SK-N-SH (cell line): ENCODE data around the gene USP26. TPM values are rescaled to one million over a fixed set of nuclear protein-coding genes. Genes with fewer than 3 reads are reported as not detected.

Experiments
- CTCF ChIA-PET: fragments of 300-600, 350-600 bp; formaldehyde crosslinking; extraction: SDS; loops from one replicate; lab custom pipeline; 2021; lab: Yijun Ruan, JAX
- POLR2A ChIA-PET: fragments of 350-600 bp; sonication (Branson Sonifier 250); formaldehyde crosslinking; extraction: SDS; loops from one replicate; lab custom pipeline; 2020; ENCODE audit warnings: antibody characterized with exemption, inconsistent platforms; lab: Yijun Ruan, JAX
- DNase-seq: peaks from one replicate; pipeline ENCODE4 v3.0.0; 2012
- H2AFZ ChIP-seq: fragments of 200-600 bp; sonication (generic); 2 replicates; pipeline ENCODE4 v1.8.1; 2016; ENCODE audit warnings: antibody characterized with exemption, mild to moderate bottlenecking, low read depth
- H3F3A ChIP-seq: fragments of 200-600 bp; sonication (generic); replicated peaks from 2 replicates; pipeline ENCODE3; 2016; ENCODE audit warnings: antibody characterized with exemption, mild to moderate bottlenecking; ENCODE audit not compliant: insufficient read depth
- H3K27ac ChIP-seq, 2 experiments: fragments of 200-500 bp in 1 of 2; fragments of 200-600 bp in 1 of 2; sonication (Bioruptor generic) in 1 of 2; sonication (generic), shearing (Covaris generic) in 1 of 2; 2 replicates each; pipeline versions ENCODE4 v1.5.1 to v1.6.1; 2014 to 2016; ENCODE audit warnings: low read depth in 2 of 2, inconsistent platforms in 1 of 2, low read length in 1 of 2, mild to moderate bottlenecking in 1 of 2, mixed read lengths in 1 of 2
- H3K27me3 ChIP-seq: fragments of 200-600 bp; sonication (generic), shearing (Covaris generic); 2 replicates; pipeline ENCODE4 v1.6.1; 2016; ENCODE audit warnings: mixed run types; ENCODE audit not compliant: insufficient read depth
- H3K36me3 ChIP-seq, 2 experiments: fragments of 200-500 bp in 1 of 2; fragments of 200-600 bp in 1 of 2; sonication (Bioruptor generic) in 1 of 2; sonication (generic) in 1 of 2; replicated peaks in 1 of 2; 2 replicates each; pipeline versions ENCODE3 to v1.5.1; 2014 to 2016; ENCODE audit warnings: low read length in 1 of 2, mild to moderate bottlenecking in 1 of 2; ENCODE audit not compliant: insufficient read depth in 2 of 2, control insufficient read depth in 1 of 2
- H3K4me1 ChIP-seq, 2 experiments: fragments of 200-500 bp in 1 of 2; fragments of 200-600 bp in 1 of 2; sonication (Bioruptor generic) in 1 of 2; sonication (generic), shearing (Covaris generic) in 1 of 2; 2 replicates each; pipeline versions ENCODE4 v1.5.1 to v1.6.1; 2014 to 2016; ENCODE audit warnings: low read depth in 1 of 2, low read length in 1 of 2, mixed run types in 1 of 2; ENCODE audit not compliant: insufficient read depth in 2 of 2, control insufficient read depth in 1 of 2
- H3K4me2 ChIP-seq: fragments of 200-600 bp; sonication (generic), shearing (Covaris generic); 2 replicates; pipeline ENCODE4 v1.6.1; 2017; ENCODE audit warnings: mixed run types
- H3K4me3 ChIP-seq, 2 experiments: fragments of 200-500 bp in 1 of 2; fragments of 200-600 bp in 1 of 2; sonication (Bioruptor generic) in 1 of 2; sonication (generic), shearing (Covaris generic) in 1 of 2; 2 replicates each; pipeline versions ENCODE4 v1.5.1 to v1.8.1; 2014 to 2016; ENCODE audit warnings: low read depth in 2 of 2, inconsistent platforms in 1 of 2, low read length in 1 of 2, mild to moderate bottlenecking in 1 of 2, mixed read lengths in 1 of 2, moderate library complexity in 1 of 2
- H3K79me2 ChIP-seq: fragments of 200-600 bp; sonication (generic); 2 replicates; pipeline ENCODE4 v1.8.1; 2017; ENCODE audit warnings: mild to moderate bottlenecking; ENCODE audit not compliant: insufficient read depth
- H3K9ac ChIP-seq: fragments of 200-600 bp; sonication (generic); 2 replicates; pipeline ENCODE4 v1.6.1; 2017; ENCODE audit warnings: mixed run types
- H3K9me2 ChIP-seq: fragments of 200-600 bp; sonication (generic); 2 replicates; pipeline ENCODE4 v1.6.1; 2017; ENCODE audit warnings: mixed run types
- H3K9me3 ChIP-seq: fragments of 200-600 bp; sonication (generic); 2 replicates; pipeline ENCODE4 v1.6.1; 2017; ENCODE audit warnings: mixed run types, mild to moderate bottlenecking, moderate library complexity
- H4K20me1 ChIP-seq: fragments of 200-600 bp; sonication (generic); 2 replicates; pipeline ENCODE4 v1.6.1; 2017; ENCODE audit warnings: mild to moderate bottlenecking, mixed run types; ENCODE audit not compliant: insufficient read depth
- ELF1 ChIP-seq: IDR thresholded peaks from 2 replicates; pipeline ENCODE4 v1.4.0; 2012
- EZH2phosphoT487 ChIP-seq: fragments of 200-600 bp; sonication (generic); IDR thresholded peaks from 2 replicates; pipeline ENCODE4 v1.6.1; 2017; ENCODE audit warnings: low read depth, mixed run types, mild to moderate bottlenecking, antibody characterized with exemption, moderate library complexity, borderline replicate concordance
- GATA2 ChIP-seq: sonication (generic); formaldehyde crosslinking; IDR thresholded peaks from 2 replicates; pipeline ENCODE4 v1.5.0; 2020; ENCODE audit warnings: mild to moderate bottlenecking, missing genetic modification reagents
- IRF3 ChIP-seq: fragments of 150-350 bp; IDR thresholded peaks from 2 replicates; pipeline ENCODE4 v1.6.1; 2016; ENCODE audit warnings: mild to moderate bottlenecking, low read depth, low read length
- MAX ChIP-seq: IDR thresholded peaks from 2 replicates; pipeline ENCODE4 v1.4.0; 2012; ENCODE audit warnings: low read depth
- NFIC ChIP-seq: IDR thresholded peaks from 2 replicates; pipeline ENCODE4 v1.4.0; 2012; ENCODE audit warnings: borderline replicate concordance
- POLR2AphosphoS5 ChIP-seq: IDR thresholded peaks from 2 replicates; pipeline ENCODE4 v1.6.1; 2012; ENCODE audit warnings: low read depth, low read length
- REST ChIP-seq: IDR thresholded peaks from 2 replicates; pipeline ENCODE4 v1.6.1; 2012; ENCODE audit warnings: mild to moderate bottlenecking, low read depth, low read length, moderate library complexity
- RXRA ChIP-seq: IDR thresholded peaks from 2 replicates; pipeline ENCODE4 v1.4.0; 2012; ENCODE audit warnings: low read depth, mild to moderate bottlenecking, borderline replicate concordance
- SIN3A ChIP-seq: IDR thresholded peaks from 2 replicates; pipeline ENCODE4 v1.6.1; 2012; ENCODE audit warnings: low read depth, mild to moderate bottlenecking, low read length, moderate library complexity, borderline replicate concordance
- TCF12 ChIP-seq: IDR thresholded peaks from 2 replicates; pipeline ENCODE4 v1.4.0; 2012
- TEAD4 ChIP-seq: IDR thresholded peaks from 2 replicates; pipeline ENCODE4 v1.4.0; 2012; ENCODE audit warnings: mild to moderate bottlenecking, borderline replicate concordance; ENCODE audit not compliant: insufficient read depth
- USF1 ChIP-seq: IDR thresholded peaks from 2 replicates; pipeline ENCODE4 v1.4.0; 2012; ENCODE audit warnings: low read depth, borderline replicate concordance
- YY1 ChIP-seq: IDR thresholded peaks from 2 replicates; pipeline ENCODE4 v1.4.0; 2012; ENCODE audit warnings: low read depth, mild to moderate bottlenecking
- WGBS: methylation state at CpG from one replicate; pipeline ENCODE4 v1.1.6; 2017; ENCODE audit warnings: low lambda C conversion rate; 5-methylcytosine and 5-hydroxymethylcytosine counted together
- polyA plus RNA-seq, 3 experiments: library from polyadenylated mRNA; depleted of rRNA; stranded (reverse); fragments of >200 nt; gene quantifications; 2 replicates each; pipeline ENCODE4 v1.2.3, GENCODE V29; 2012

USP26 gene
- polyA plus RNA-seq, 1 of the 3 experiments (the other 2 are of a cell fraction) = not detected

- TF ChIP-seq TEAD4 (no peak), RXRA (no peak), IRF3 (no peak), SIN3A (no peak), REST (no peak), USF1 (no peak), YY1 (no peak), POLR2AphosphoS5 (no peak), NFIC (no peak), GATA2 (CRISPR knock-in tag) (no peak), EZH2phosphoT487 (no peak), ELF1 (no peak), MAX (no peak), TCF12 (no peak)
- H3K4me1 ChIP-seq = no peaks in the 10 kb centered on the region
- H3K36me3 ChIP-seq = no peaks in the 10 kb centered on the region
- H3K9me2 ChIP-seq = no peaks in the 10 kb centered on the region
- no peak overlapping the region for H3K4me3 ChIP-seq
- POLR2A ChIA-PET = no interaction called here
- no peak overlapping the region for H3K9ac ChIP-seq
- no peaks in the 10 kb centered on the region for H3K9me3 ChIP-seq
- no peaks in the 10 kb centered on the region for H3F3A ChIP-seq
- no peaks in the 10 kb centered on the region for H4K20me1 ChIP-seq
- no peaks in the 10 kb centered on the region for H3K27me3 ChIP-seq
- no peak overlapping the region for H3K4me2 ChIP-seq
- DNase-seq = no peak
- no peaks in the 10 kb centered on the region for H3K79me2 ChIP-seq
- CTCF ChIA-PET = no interaction called here
- H3K27ac ChIP-seq = no peak overlapping the region
- 21% methylated on average over 1 of the region's 1 CpG for WGBS
- no peak overlapping the region for H2AFZ ChIP-seq
Observed at GRCh38 chrX:133056341-133056740, 40.6 kb downstream of the USP26 start.
